Nephron progenitor cell (in vitro differentiated cells): ENCODE data around the gene ITGA4.

Source experiments
- DNase-seq: peaks from one replicate; pipeline ENCODE4 v3.0.0; 2021
- H3K27ac Mint-ChIP-seq: 2 replicates; pipeline ENCODE4 v1.8.0; 2021; ENCODE audit warnings: mild to moderate bottlenecking, moderate library complexity, mixed read lengths
- H3K27me3 Mint-ChIP-seq: 2 replicates; pipeline ENCODE4 v1.8.0; 2021; ENCODE audit warnings: mild to moderate bottlenecking, low read depth, mixed read lengths; ENCODE audit not compliant: poor library complexity
- H3K36me3 Mint-ChIP-seq: 2 replicates; pipeline ENCODE4 v1.8.0; 2021; ENCODE audit warnings: low read depth, mixed read lengths
- H3K4me1 Mint-ChIP-seq: 2 replicates; pipeline ENCODE4 v1.8.0; 2021; ENCODE audit warnings: mixed read lengths
- H3K4me3 Mint-ChIP-seq: 2 replicates; pipeline ENCODE4 v1.8.0; 2021; ENCODE audit warnings: mild to moderate bottlenecking, moderate library complexity, mixed read lengths
- H3K9me3 Mint-ChIP-seq: 2 replicates; pipeline ENCODE4 v1.8.0; 2021; ENCODE audit warnings: mild to moderate bottlenecking, moderate library complexity, mixed read lengths
- TF ChIP-seq, protein P1 (sequence below): fragments of 200-600 bp; sonication (generic); IDR thresholded peaks from 2 replicates; pipeline ENCODE4 v1.5.0; 2021; ENCODE audit warnings: antibody characterized with exemption

The ITGA4 gene

DNA sequence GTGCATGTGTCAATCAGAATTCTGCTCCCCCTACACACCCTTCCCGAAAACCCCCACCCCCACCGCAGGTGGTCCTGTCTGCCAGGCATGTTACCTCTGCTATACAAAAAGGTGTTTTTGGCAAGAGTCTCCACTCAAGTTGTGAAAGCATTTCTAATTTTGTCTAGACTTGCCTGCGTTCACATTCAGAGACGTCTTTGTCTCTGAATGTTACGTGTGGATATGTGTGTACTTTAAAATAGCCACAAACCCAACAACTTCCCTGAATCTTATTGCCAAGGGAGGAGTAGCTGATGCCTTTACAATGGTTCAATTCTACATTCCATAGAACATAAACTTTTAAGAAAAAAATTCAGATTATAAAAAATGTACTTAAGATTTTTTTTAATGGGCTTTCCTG, 66.6 kb downstream of the ITGA4 start:
- peaks cover 5% of the 10 kb centered on the region for H3K27me3 Mint-ChIP-seq
- DNase-seq, result no peak
- no peaks in the 10 kb centered on the region for H3K9me3 Mint-ChIP-seq
- TF ChIP-seq, protein P1, sequence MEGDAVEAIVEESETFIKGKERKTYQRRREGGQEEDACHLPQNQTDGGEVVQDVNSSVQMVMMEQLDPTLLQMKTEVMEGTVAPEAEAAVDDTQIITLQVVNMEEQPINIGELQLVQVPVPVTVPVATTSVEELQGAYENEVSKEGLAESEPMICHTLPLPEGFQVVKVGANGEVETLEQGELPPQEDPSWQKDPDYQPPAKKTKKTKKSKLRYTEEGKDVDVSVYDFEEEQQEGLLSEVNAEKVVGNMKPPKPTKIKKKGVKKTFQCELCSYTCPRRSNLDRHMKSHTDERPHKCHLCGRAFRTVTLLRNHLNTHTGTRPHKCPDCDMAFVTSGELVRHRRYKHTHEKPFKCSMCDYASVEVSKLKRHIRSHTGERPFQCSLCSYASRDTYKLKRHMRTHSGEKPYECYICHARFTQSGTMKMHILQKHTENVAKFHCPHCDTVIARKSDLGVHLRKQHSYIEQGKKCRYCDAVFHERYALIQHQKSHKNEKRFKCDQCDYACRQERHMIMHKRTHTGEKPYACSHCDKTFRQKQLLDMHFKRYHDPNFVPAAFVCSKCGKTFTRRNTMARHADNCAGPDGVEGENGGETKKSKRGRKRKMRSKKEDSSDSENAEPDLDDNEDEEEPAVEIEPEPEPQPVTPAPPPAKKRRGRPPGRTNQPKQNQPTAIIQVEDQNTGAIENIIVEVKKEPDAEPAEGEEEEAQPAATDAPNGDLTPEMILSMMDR, result no peak
- no peak overlapping the region for H3K4me3 Mint-ChIP-seq
- no peak overlapping the region for H3K27ac Mint-ChIP-seq
- no peaks in the 10 kb centered on the region for H3K36me3 Mint-ChIP-seq
- no peaks in the 10 kb centered on the region for H3K4me1 Mint-ChIP-seq

- DNase-seq, result no peak
- Mint-ChIP-seq H3K9me3 (no peaks in the 10 kb centered on the region), H3K4me3 (no peak overlapping the region), H3K27ac (no peak overlapping the region), H3K36me3 (no peaks in the 10 kb centered on the region), H3K27me3 (peaks cover 5% of the 10 kb centered on the region), H3K4me1 (no peaks in the 10 kb centered on the region)
- TF ChIP-seq, protein P1, result no peak
Measured at GRCh38 chr2:181526014-181526413, 68.8 kb downstream of the ITGA4 start.

- no peaks in the 10 kb centered on the region for H3K4me1 Mint-ChIP-seq
- no peaks in the 10 kb centered on the region for H3K36me3 Mint-ChIP-seq
- H3K27me3 Mint-ChIP-seq, result peaks cover 5% of the 10 kb centered on the region
- H3K4me3 Mint-ChIP-seq, result no peak overlapping the region
- H3K9me3 Mint-ChIP-seq, result no peaks in the 10 kb centered on the region
- H3K27ac Mint-ChIP-seq, result no peak overlapping the region
- TF ChIP-seq, protein P1, result no peak
- DNase-seq, result no peak
Measured at GRCh38 chr2:181527058-181527457, 69.9 kb downstream of the ITGA4 start.

GRCh38 chr2:181528441-181528840, 71.3 kb downstream of the ITGA4 start:
- H3K27ac Mint-ChIP-seq, result no peak overlapping the region
- no peak for DNase-seq
- H3K9me3 Mint-ChIP-seq, result no peaks in the 10 kb centered on the region
- H3K4me1 Mint-ChIP-seq, result no peaks in the 10 kb centered on the region
- peaks cover 5% of the 10 kb centered on the region for H3K27me3 Mint-ChIP-seq
- TF ChIP-seq, protein P1, result no peak
- no peak overlapping the region for H3K4me3 Mint-ChIP-seq
- H3K36me3 Mint-ChIP-seq, result no peaks in the 10 kb centered on the region

DNA sequence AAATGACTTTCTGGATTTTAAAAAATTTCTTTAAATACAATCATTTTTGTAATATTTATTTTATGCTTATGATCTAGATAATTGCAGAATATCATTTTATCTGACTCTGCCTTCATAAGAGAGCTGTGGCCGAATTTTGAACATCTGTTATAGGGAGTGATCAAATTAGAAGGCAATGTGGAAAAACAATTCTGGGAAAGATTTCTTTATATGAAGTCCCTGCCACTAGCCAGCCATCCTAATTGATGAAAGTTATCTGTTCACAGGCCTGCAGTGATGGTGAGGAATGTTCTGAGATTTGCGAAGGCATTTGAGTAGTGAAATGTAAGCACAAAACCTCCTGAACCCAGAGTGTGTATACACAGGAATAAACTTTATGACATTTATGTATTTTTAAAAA, 79.5 kb downstream of the ITGA4 start:
- no peaks in the 10 kb centered on the region for H3K4me1 Mint-ChIP-seq
- H3K27ac Mint-ChIP-seq, result no peak overlapping the region
- H3K4me3 Mint-ChIP-seq, result no peak overlapping the region
- DNase-seq, result no peak
- H3K9me3 Mint-ChIP-seq, result peaks cover 5% of the 10 kb centered on the region
- no peaks in the 10 kb centered on the region for H3K36me3 Mint-ChIP-seq
- H3K27me3 Mint-ChIP-seq, result no peaks in the 10 kb centered on the region
- TF ChIP-seq, protein P1, result no peak

GRCh38 chr2:181540421-181540820, 83.2 kb downstream of the ITGA4 start:
- H3K4me3 Mint-ChIP-seq, result no peak overlapping the region
- peaks cover 5% of the 10 kb centered on the region for H3K9me3 Mint-ChIP-seq
- H3K36me3 Mint-ChIP-seq, result no peaks in the 10 kb centered on the region
- TF ChIP-seq, protein P1, result no peak
- no peak for DNase-seq
- no peaks in the 10 kb centered on the region for H3K4me1 Mint-ChIP-seq
- no peaks in the 10 kb centered on the region for H3K27me3 Mint-ChIP-seq
- no peak overlapping the region for H3K27ac Mint-ChIP-seq
